ENCODE data around the gene RSPO4.

The RSPO4 gene

DNA sequence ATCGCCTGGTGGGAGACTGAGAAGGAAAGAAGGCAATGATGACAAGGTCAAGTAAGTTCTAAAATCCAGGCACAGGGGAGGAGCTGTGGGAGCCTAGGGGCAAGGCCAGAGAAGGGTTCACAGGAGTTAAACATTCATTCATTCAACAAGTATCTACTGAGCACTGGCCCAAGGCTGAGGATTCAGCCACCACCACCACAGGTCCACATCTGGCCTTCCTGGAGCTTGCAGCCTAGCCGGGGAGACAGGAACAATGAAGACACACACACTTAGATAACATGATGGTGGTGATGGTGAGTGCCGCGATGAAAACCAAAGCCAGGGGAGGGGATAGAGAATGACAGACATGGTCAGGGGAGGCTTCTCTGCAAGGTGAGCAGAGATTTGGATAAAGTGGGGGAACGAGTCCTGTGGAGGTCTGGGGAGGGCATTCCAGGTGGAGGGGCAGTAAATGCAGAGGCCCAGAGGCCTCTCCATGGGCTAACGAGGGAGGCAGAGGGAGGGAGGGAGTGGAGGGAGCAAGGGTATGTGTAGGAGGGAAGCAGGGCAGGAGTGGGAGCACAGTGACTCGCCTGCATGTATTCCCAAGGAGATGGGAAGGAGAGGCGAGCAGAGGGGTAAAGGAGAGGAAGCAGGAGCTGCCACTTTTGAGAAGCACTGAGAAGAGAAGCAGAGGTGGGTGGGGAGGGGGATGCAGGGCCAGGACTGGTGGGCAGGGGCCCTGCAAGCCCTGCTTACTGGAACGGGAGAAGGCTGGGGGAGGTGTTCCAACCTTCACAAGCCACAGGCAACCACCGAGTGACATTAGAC lies 10.5 kb upstream of the RSPO4 start:
- no peak for DNase-seq
- Histone ChIP-seq H3K9me3 (no peaks in the 10 kb centered on the region), H3K27me3 (no peaks in the 10 kb centered on the region), H3K4me1 (no peaks in the 10 kb centered on the region), H3K36me3 (no peaks in the 10 kb centered on the region), H3K4me3 (ENCODE audit: low read depth, low read length) (no peak overlapping the region)
- TF ChIP-seq, protein P1, sequence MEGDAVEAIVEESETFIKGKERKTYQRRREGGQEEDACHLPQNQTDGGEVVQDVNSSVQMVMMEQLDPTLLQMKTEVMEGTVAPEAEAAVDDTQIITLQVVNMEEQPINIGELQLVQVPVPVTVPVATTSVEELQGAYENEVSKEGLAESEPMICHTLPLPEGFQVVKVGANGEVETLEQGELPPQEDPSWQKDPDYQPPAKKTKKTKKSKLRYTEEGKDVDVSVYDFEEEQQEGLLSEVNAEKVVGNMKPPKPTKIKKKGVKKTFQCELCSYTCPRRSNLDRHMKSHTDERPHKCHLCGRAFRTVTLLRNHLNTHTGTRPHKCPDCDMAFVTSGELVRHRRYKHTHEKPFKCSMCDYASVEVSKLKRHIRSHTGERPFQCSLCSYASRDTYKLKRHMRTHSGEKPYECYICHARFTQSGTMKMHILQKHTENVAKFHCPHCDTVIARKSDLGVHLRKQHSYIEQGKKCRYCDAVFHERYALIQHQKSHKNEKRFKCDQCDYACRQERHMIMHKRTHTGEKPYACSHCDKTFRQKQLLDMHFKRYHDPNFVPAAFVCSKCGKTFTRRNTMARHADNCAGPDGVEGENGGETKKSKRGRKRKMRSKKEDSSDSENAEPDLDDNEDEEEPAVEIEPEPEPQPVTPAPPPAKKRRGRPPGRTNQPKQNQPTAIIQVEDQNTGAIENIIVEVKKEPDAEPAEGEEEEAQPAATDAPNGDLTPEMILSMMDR (IDR thresholded peaks at IDR 0.05; ENCODE audit: low read depth, low read length) = no peak

DNA sequence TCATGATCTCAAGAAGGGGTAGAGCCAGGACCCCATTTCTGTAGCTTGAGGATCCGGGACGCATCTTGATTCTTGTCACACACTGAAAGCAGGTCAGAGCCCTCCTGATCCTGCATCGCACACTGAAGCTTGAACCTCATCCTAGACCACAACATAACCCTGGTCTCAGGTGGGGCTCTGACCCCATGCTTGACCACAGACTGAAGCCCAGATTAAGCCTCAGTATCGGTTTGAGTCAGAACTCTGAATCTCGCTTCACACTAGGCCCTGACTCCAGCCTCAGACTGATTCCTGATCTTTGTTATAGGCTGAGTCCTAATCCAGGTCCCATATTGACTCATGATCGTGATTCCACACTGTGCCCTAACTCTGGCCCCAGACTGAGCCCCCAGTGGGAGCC lies 8.5 kb upstream of the RSPO4 start:
- DNase-seq = no peak
- Histone ChIP-seq H3K9me3 (no peaks in the 10 kb centered on the region), H3K4me3 (ENCODE audit: low read depth, low read length) (no peak overlapping the region), H3K4me1 (no peaks in the 10 kb centered on the region), H3K36me3 (no peaks in the 10 kb centered on the region), H3K27me3 (no peaks in the 10 kb centered on the region)
- TF ChIP-seq, protein P1 (IDR thresholded peaks at IDR 0.05; ENCODE audit: low read depth, low read length) = no peak

DNA sequence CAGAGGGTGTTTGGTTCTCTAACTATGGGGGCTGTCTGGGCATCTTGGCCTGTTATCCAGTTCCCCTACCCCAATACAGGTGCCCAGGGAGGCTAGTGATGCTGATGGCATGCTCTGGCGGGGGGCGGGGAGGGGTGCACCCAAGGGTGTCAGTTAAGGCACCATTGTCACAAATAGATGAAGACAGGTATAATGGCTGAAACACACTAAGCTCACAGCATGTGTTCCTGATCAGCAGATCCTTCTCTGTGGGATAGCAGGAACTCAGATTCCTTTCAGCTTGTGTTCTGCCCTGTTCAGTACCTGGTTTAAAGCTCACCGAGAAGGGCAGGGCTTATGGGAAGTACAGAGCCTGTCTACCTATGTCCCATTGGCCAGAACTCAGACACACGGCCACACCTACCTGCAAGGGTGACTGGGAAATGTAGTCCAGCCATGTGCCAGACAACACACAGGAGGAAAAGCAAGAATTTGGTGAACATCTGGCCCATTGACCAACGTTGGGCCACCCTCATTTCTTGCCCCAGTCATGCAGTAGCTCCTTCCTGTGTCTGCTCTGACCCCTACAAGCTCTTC lies 3.4 kb upstream of the RSPO4 start:
- TF ChIP-seq, protein P1 (IDR thresholded peaks at IDR 0.05; ENCODE audit: low read depth, low read length) = no peak
- H3K4me3 ChIP-seq (ENCODE audit: low read depth, low read length) = no peak overlapping the region
- H3K27me3 ChIP-seq = peaks cover 9% of the 10 kb centered on the region
- DNase-seq = no peak
- no peaks in the 10 kb centered on the region for H3K4me1 ChIP-seq
- H3K9me3 ChIP-seq = no peaks in the 10 kb centered on the region
- no peaks in the 10 kb centered on the region for H3K36me3 ChIP-seq

DNA sequence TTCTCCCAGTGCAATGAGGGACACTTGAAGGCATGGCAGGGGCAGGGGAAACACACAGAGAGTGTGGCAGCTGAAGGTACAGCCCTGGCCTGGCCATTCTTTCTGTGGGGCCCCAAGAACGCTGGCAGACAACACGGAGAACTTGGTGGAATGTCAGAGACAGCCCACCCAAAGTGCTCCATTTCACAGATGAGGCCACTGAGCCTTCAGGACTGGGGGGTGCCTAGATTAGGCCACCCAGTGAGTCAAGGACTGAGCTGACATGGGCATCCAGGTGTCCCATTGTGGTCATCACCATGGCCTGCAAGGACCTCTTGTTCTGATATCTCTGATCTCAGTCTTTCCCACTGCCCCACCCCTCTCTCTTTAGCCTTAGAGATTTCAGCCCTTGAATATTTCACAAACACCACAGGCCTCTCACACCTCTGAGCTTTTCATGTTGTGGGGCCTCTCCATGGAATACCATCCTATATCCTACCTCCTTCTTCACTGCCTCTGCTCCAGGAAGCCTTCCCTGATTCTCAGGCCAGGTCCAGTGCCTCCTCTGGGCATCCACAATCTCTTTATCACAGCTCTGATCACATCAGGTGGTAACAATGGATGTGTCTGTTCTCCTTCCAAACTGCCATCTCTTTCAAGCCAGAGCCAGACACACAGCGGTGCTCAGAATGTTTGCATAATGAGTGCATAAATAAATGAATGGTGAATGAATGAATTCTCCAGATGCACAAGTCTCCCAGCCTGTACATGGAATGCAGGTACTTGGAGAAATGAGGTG lies 2.0 kb upstream of the RSPO4 start:
- no peak for DNase-seq
- TF ChIP-seq, protein P1 (IDR thresholded peaks at IDR 0.05; ENCODE audit: low read depth, low read length) = no peak
- H3K27me3 ChIP-seq = peaks cover 9% of the 10 kb centered on the region
- no peaks in the 10 kb centered on the region for H3K36me3 ChIP-seq
- H3K4me3 ChIP-seq (ENCODE audit: low read depth, low read length) = no peak overlapping the region
- no peaks in the 10 kb centered on the region for H3K9me3 ChIP-seq
- H3K4me1 ChIP-seq = no peaks in the 10 kb centered on the region

DNA sequence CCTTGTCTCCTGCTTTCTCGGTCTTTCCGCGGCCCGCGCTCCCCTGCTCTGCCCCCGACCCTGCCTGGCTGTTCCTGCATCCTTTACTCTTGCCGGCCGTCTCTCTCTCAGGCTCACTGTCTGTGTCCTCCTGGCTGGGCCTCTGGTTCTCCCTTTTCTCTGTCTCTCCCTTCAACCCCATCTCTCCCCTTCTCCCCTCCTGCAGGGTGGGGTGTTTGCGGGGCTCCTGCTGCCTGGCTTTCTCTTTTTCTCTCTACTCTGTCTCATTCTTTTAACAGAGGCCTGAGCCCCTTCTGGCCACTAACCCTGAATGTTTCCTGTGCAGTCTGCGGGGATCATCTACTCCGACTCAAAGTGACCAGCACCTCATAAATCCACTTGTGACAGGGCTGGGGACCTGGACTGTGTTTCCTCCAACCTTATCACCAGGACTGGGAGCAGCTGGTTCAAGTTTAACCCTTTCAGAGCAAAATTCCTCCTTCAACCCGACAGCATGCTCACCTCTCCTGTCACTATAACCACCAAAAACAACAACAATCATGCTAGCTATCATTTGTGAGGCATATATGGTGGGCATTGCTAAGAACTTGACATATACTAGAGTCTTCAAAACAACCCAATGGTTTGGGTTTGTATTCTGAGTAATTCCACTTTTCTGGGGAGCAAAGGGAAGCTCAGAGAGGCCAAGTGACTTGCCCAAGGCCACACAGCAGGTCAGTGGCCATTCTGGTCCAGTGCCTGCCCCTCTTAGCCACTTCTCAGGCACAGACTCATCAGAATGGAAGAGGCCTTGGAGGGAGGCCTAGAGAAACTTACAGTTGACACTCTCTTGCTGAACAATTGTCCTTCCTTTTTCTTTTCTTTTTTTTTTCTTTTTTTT lies 811 bp upstream of the RSPO4 start:
- Histone ChIP-seq H3K4me1 (no peaks in the 10 kb centered on the region), H3K27me3 (peaks cover 9% of the 10 kb centered on the region), H3K36me3 (no peaks in the 10 kb centered on the region), H3K9me3 (no peaks in the 10 kb centered on the region), H3K4me3 (ENCODE audit: low read depth, low read length) (no peak overlapping the region)
- TF ChIP-seq, protein P1 (IDR thresholded peaks at IDR 0.05; ENCODE audit: low read depth, low read length) = no peak
- DNase-seq = no peak

Data from BE2C (cell line).